ENCODE results near the gene VPS9D1.

Gene VPS9D1

GRCh38 chr16:89729293-89729692 is 8.6 kb upstream of the VPS9D1 start:
- Histone ChIP-seq H3K4me3 (ENCODE audit: low read depth in 1 of 2, low read length in 1 of 2) (no peak overlapping the region), H3K36me3 (peaks cover 100% of the 10 kb centered on the region), H3K27ac (peak overlapping the region; percentile 33), H3K9me3 (no peaks in the 10 kb centered on the region), H3K4me1 (ENCODE audit: control insufficient read depth in 1 of 2, insufficient read depth in 1 of 2, low read depth in 1 of 2, low read length in 1 of 2) (peaks cover 4 to 12% of the 10 kb centered on the region in 2 experiments), H3K27me3 (no peaks in the 10 kb centered on the region)
- TF ChIP-seq, protein P1, sequence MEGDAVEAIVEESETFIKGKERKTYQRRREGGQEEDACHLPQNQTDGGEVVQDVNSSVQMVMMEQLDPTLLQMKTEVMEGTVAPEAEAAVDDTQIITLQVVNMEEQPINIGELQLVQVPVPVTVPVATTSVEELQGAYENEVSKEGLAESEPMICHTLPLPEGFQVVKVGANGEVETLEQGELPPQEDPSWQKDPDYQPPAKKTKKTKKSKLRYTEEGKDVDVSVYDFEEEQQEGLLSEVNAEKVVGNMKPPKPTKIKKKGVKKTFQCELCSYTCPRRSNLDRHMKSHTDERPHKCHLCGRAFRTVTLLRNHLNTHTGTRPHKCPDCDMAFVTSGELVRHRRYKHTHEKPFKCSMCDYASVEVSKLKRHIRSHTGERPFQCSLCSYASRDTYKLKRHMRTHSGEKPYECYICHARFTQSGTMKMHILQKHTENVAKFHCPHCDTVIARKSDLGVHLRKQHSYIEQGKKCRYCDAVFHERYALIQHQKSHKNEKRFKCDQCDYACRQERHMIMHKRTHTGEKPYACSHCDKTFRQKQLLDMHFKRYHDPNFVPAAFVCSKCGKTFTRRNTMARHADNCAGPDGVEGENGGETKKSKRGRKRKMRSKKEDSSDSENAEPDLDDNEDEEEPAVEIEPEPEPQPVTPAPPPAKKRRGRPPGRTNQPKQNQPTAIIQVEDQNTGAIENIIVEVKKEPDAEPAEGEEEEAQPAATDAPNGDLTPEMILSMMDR (IDR thresholded peaks at IDR 0.05): no peak

DNA sequence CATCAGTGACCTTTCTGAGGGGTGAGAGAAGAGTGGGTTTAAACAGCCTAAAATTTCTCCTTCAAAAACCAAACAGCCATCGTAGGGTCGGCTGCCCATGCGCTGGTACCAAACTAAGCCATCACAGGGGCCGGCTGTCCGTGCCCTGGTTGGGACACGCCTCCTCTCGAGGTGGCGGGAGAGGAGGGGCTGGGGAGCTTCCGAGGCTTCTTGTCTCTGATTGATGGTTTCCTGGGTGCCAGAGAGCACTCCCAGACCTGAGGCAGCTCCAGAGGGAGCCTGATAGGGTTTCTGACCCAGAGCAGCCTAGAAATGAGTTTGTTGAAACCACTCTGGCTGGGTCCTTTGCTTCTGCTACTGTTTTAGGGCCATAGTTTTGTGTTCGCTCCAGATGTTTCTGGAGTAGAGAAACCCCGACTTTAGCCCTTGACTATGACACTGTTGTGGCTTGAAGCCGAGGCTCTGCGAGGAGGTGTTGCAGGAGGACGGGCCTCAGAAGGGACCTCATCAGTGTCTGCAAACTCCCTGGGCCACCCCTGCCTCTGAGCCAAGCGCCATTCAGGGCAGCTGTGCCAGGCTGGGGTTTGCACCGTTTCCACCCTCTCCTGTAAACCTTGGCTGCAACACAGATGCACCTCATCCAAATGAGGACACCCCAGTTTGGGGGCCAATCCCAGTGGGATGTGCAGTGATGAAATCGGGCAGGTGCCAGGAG is 6.9 kb upstream of the VPS9D1 start:
- Histone ChIP-seq H3K27ac (peak overlapping the region; percentile 42), H3K4me3 (ENCODE audit: low read depth in 1 of 2, low read length in 1 of 2) (no peak overlapping the region), H3K9me3 (no peaks in the 10 kb centered on the region), H3K36me3 (peaks cover 100% of the 10 kb centered on the region), H3K27me3 (no peaks in the 10 kb centered on the region), H3K4me1 (ENCODE audit: control insufficient read depth in 1 of 2, insufficient read depth in 1 of 2, low read depth in 1 of 2, low read length in 1 of 2) (peaks cover 22 to 29% of the 10 kb centered on the region in 2 experiments)
- TF ChIP-seq, protein P1 (IDR thresholded peaks at IDR 0.05): no peak

GRCh38 chr16:89723279-89724250 is 2.9 kb upstream of the VPS9D1 start:
- Histone ChIP-seq H3K4me1 (ENCODE audit: control insufficient read depth in 1 of 2, insufficient read depth in 1 of 2, low read depth in 1 of 2, low read length in 1 of 2) (peaks cover 46 to 52% of the 10 kb centered on the region in 2 experiments), H3K9me3 (no peaks in the 10 kb centered on the region), H3K36me3 (peaks cover 61% of the 10 kb centered on the region), H3K27ac (peak overlapping the region; percentile 100), H3K4me3 (ENCODE audit: low read depth in 1 of 2, low read length in 1 of 2) (peak overlapping the region; percentile 86 to 96), H3K27me3 (no peaks in the 10 kb centered on the region)
- TF ChIP-seq, protein P1 (IDR thresholded peaks at IDR 0.05): no peak

DNA sequence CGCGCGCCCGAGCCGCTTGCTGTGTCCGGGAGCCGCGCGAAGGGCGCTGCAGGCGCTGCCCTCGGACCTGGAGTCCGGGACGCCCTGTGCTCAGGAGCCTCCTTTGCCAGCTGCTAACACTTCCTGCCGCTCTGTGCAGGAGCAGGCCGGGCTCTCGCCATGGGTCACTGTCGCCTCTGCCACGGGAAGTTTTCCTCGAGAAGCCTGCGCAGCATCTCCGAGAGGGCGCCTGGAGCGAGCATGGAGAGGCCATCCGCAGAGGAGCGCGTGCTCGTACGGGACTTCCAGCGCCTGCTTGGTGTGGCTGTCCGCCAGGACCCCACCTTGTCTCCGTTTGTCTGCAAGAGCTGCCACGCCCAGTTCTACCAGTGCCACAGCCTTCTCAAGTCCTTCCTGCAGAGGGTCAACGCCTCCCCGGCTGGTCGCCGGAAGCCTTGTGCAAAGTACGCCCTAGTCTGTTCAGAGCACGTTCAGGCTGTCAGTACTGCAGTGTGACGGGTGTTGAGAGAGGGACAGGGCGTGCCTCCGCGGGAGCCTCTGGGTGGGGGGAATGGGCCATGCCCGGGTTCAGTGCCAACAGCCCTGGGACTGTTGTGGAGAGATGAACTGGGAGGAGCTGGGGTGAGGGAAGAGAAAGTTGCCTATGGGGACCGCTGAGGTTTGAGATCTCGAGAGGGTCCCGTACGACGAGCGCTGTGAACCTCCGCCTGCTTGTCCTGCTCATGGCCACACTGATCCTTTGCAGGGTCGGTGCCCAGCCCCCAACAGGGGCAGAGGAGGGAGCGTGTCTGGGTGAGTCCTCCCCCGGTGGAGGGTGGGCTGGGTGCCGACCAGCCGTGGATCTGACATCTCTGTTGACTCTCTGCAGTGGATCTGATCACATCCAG is 1.9 kb upstream of the VPS9D1 start:
- TF ChIP-seq, protein P1 (IDR thresholded peaks at IDR 0.05): no peak
- Histone ChIP-seq H3K36me3 (peaks cover 52% of the 10 kb centered on the region), H3K9me3 (no peaks in the 10 kb centered on the region), H3K4me3 (ENCODE audit: low read depth in 1 of 2, low read length in 1 of 2) (peak overlapping the region; percentile 86 to 96), H3K27ac (peak overlapping the region; percentile 100), H3K4me1 (ENCODE audit: control insufficient read depth in 1 of 2, insufficient read depth in 1 of 2, low read depth in 1 of 2, low read length in 1 of 2) (peaks cover 55 to 61% of the 10 kb centered on the region in 2 experiments), H3K27me3 (no peaks in the 10 kb centered on the region)

Data from neutrophil (primary cell).